ENCODE data around the gene GAS7.

DNA sequence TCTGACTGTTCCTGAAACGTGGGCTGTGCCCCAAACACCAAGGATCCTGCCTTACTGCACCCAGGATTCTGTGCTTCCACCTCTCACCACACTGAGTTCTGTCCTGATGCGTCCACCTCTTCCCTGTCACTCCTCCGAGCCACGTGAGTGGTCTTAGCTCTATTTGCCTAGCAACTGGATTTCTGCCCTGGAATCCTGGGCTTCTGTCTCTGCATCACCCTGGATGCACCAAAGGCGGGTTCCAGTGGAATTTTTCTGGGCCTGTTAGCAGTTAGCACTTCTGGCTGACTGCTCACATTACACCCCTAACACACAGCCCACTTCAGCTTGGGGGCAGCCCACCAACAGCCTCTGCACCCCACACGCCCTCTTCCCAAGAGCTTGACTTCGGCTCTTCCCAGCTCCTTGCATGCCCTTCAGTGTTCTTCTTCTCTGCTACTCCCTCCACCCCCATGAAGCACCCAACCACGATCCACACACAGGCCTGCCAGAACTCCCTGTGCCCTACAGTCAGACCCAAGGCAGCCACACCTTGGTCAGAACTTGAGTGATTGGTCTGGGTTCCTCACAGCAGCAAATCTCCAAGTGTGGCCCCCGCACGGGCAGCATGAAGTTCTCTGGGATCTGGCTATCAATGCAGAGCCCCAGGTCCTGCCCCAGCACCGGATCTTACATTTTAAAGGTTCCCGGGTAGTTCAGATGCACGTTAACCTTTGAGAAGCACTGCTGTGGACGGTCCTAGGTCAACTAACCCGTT, 163.5 kb downstream of the GAS7 start:
- TF ChIP-seq BACH2 (CRISPR knock-in tag; IDR thresholded peaks at IDR 0.05; ENCODE audit: borderline replicate concordance) (no peak), ZNF8 (CRISPR knock-in tag; IDR thresholded peaks at IDR 0.05) (no peak), CREB5 (CRISPR knock-in tag; IDR thresholded peaks at IDR 0.05; ENCODE audit: low read depth) (no peak), ZFP30 (CRISPR knock-in tag; IDR thresholded peaks at IDR 0.05) (no peak), PATZ1 (CRISPR knock-in tag; IDR thresholded peaks at IDR 0.05; ENCODE audit: borderline replicate concordance) (no peak), PPARA (CRISPR knock-in tag; IDR thresholded peaks at IDR 0.05; ENCODE audit: borderline replicate concordance) (no peak), CSRNP3 (CRISPR knock-in tag; IDR thresholded peaks at IDR 0.05) (no peak)
